ENCODE measurements around the gene HSDL2. TPM values are rescaled to one million over a fixed set of nuclear protein-coding genes. Genes with fewer than 3 reads are reported as not detected.

Gene HSDL2
- polyA plus RNA-seq, 4 donors = 85.0 to 108 (median 98.7) TPM

GRCh38 chr9:112439825-112440224, 59.9 kb downstream of the HSDL2 start:
- DNase-seq (ENCODE audit: low read depth in 4 of 4, low spot score in 2 of 4) = peak in 1 of 4 donors; percentile 8

- no peak for DNase-seq (ENCODE audit: low read depth in 4 of 4, low spot score in 2 of 4)
Measured at GRCh38 chr9:112443200-112443599, 63.3 kb downstream of the HSDL2 start.

- DNase-seq (ENCODE audit: low read depth in 4 of 4, low spot score in 2 of 4) = no peak
Measured at GRCh38 chr9:112443636-112444035, 63.7 kb downstream of the HSDL2 start.

- DNase-seq (ENCODE audit: low read depth in 4 of 4, low spot score in 2 of 4) = no peak
Measured at GRCh38 chr9:112445196-112445595, 65.3 kb downstream of the HSDL2 start.

GRCh38 chr9:112446080-112446479, 66.2 kb downstream of the HSDL2 start:
- no peak for DNase-seq (ENCODE audit: low read depth in 4 of 4, low spot score in 2 of 4)

- DNase-seq (ENCODE audit: low read depth in 4 of 4, low spot score in 2 of 4) = no peak
Measured at GRCh38 chr9:112446526-112446925, 66.6 kb downstream of the HSDL2 start.

GRCh38 chr9:112447283-112447761, 67.4 kb downstream of the HSDL2 start:
- peak in 1 of 4 donors; percentile 10 for DNase-seq (ENCODE audit: low read depth in 4 of 4, low spot score in 2 of 4)

GRCh38 chr9:112462855-112463254, 82.9 kb downstream of the HSDL2 start:
- no peak for DNase-seq (ENCODE audit: low read depth in 4 of 4, low spot score in 2 of 4)

- no peak for DNase-seq (ENCODE audit: low read depth in 4 of 4, low spot score in 2 of 4)
Measured at GRCh38 chr9:112465352-112465751, 85.4 kb downstream of the HSDL2 start.

GRCh38 chr9:112472996-112473395, 93.1 kb downstream of the HSDL2 start:
- DNase-seq (ENCODE audit: low read depth in 4 of 4, low spot score in 2 of 4) = no peak

GRCh38 chr9:112473986-112474385, 94.1 kb downstream of the HSDL2 start:
- no peak for DNase-seq (ENCODE audit: low read depth in 4 of 4, low spot score in 2 of 4)

- DNase-seq (ENCODE audit: low read depth in 4 of 4, low spot score in 2 of 4) = no peak
Measured at GRCh38 chr9:112475318-112475717, 95.4 kb downstream of the HSDL2 start.

- DNase-seq (ENCODE audit: low read depth in 4 of 4, low spot score in 2 of 4) = no peak
Measured at GRCh38 chr9:112477330-112477729, 97.4 kb downstream of the HSDL2 start.

- DNase-seq (ENCODE audit: low read depth in 4 of 4, low spot score in 2 of 4) = no peak
Measured at GRCh38 chr9:112479221-112479620, 99.3 kb downstream of the HSDL2 start.

GRCh38 chr9:112484607-112485006, 104.7 kb downstream of the HSDL2 start:
- no peak for DNase-seq (ENCODE audit: low read depth in 4 of 4, low spot score in 2 of 4)

GRCh38 chr9:112485574-112485973, 105.7 kb downstream of the HSDL2 start:
- DNase-seq (ENCODE audit: low read depth in 4 of 4, low spot score in 2 of 4) = no peak

- DNase-seq (ENCODE audit: low read depth in 4 of 4, low spot score in 2 of 4) = peak in 3 of 4 donors; percentile 36 to 67 (median 48)
Measured at GRCh38 chr9:112486221-112487007, 106.5 kb downstream of the HSDL2 start, which contains the start of gene KIAA1958. KIAA1958 (plus strand) TSS chr9:112486827; CDS start chr9:112574081, 87,254 bp downstream.

- DNase-seq (ENCODE audit: low read depth in 4 of 4, low spot score in 2 of 4) = peak in 3 of 4 donors; percentile 39 to 52 (median 44)
Measured at GRCh38 chr9:112487008-112487798, 107.3 kb downstream of the HSDL2 start.

GRCh38 chr9:112487799-112488340, 108.0 kb downstream of the HSDL2 start:
- DNase-seq (ENCODE audit: low read depth in 4 of 4, low spot score in 2 of 4) = no peak

- no peak for DNase-seq (ENCODE audit: low read depth in 4 of 4, low spot score in 2 of 4)
Measured at GRCh38 chr9:112489039-112489546, 109.2 kb downstream of the HSDL2 start.
